ENCODE data around the gene RNF13.

- TF ChIP-seq POLR2A (IDR thresholded peaks at IDR 0.05), result no peak
- no peak for TF ChIP-seq EP300 (IDR thresholded peaks at IDR 0.05)
- TF ChIP-seq CTCF (IDR thresholded peaks at IDR 0.05), result no peak
Observed at GRCh38 chr3:149813367-149814281, 609 bp downstream of the RNF13 start.
